A549 (cell line): Measurements from ENCODE around the gene FRS3.

Source experiments
- CEBPB ChIP-seq, 2 experiments: fragments of >200 bp in 1 of 2; sonication (Bioruptor Twin) in 1 of 2; formaldehyde crosslinking in 1 of 2; IDR thresholded peaks; 2 replicates each; pipeline ENCODE4 v1.6.1; 2012 to 2016
- CTCF ChIP-seq: fragments of >200 bp; sonication (Bioruptor Twin); formaldehyde crosslinking; IDR thresholded peaks from 3 replicates; pipeline ENCODE4 v1.5.1; 2016
- E2F6 ChIP-seq: IDR thresholded peaks from 2 replicates; pipeline ENCODE4 v1.6.1; 2012; ENCODE audit warnings: low read depth, borderline replicate concordance
- EP300 ChIP-seq, 2 experiments: fragments of >200 bp; sonication (Bioruptor Twin); formaldehyde crosslinking; IDR thresholded peaks; 2 replicates in 1 of 2; 3 replicates in 1 of 2; pipeline ENCODE4 v1.6.1; 2016 to 2017
- JUNB ChIP-seq: fragments of >200 bp; sonication (Bioruptor Twin); formaldehyde crosslinking; IDR thresholded peaks from 2 replicates; pipeline ENCODE4 v1.6.1; 2016
- POLR2A ChIP-seq: IDR thresholded peaks from 2 replicates; pipeline ENCODE4 v1.6.1; 2012; ENCODE audit warnings: mild to moderate bottlenecking, low read length
- POLR2AphosphoS2 ChIP-seq: conservative IDR thresholded peaks from 2 replicates; pipeline ENCODE4 v1.6.1; 2012; ENCODE audit warnings: low read length, improper control_type of control experiment, inconsistent platforms

- TF ChIP-seq POLR2A (no peak), CEBPB (IDR thresholded peaks at IDR 0.05) (no peak), E2F6 (no peak), CTCF (no peak), EP300 (IDR thresholded peaks at IDR 0.05) (no peak), JUNB (no peak), POLR2AphosphoS2 (no peak)
Measured at GRCh38 chr6:41740366-41741162, 39.1 kb downstream of the FRS3 start.
